Retina (tissue), 1 donor: Measurements from ENCODE around the gene DAND5.
"Not testable (repeated sequence)": the region's sequence is repeated elsewhere in the genome, so short reads cannot be mapped to it uniquely, and the experiment has no call there.

Experiments
- DNase-seq: peaks from one replicate; pipeline ENCODE4 v3.0.0-alpha.2; 2016

Gene DAND5

GRCh38 chr19:12967907-12968306, 1.5 kb upstream of the DAND5 start:
- no peak for DNase-seq

- DNase-seq = no peak
Observed at GRCh38 chr19:12970070-12970820, 869 bp downstream of the DAND5 start.

GRCh38 chr19:12973236-12973635, 3.9 kb downstream of the DAND5 start:
- DNase-seq = no peak

- DNase-seq = no peak
Observed at GRCh38 chr19:12974301-12975220, 5.2 kb downstream of the DAND5 start.

- DNase-seq = no peak
Observed at GRCh38 chr19:12975221-12975741, 5.9 kb downstream of the DAND5 start.

GRCh38 chr19:12976109-12976508, 6.7 kb downstream of the DAND5 start:
- not testable (repeated sequence) for DNase-seq

GRCh38 chr19:12979974-12980373, 10.6 kb downstream of the DAND5 start:
- no peak for DNase-seq

- no peak for DNase-seq
Observed at GRCh38 chr19:12982648-12983047, 13.3 kb downstream of the DAND5 start.

GRCh38 chr19:12983091-12983490, 13.7 kb downstream of the DAND5 start:
- no peak for DNase-seq

- peak; percentile 94 for DNase-seq
Observed at GRCh38 chr19:12983542-12984142, 14.3 kb downstream of the DAND5 start.

- peak; percentile 25 for DNase-seq
Observed at GRCh38 chr19:12984143-12984627, 14.8 kb downstream of the DAND5 start.

GRCh38 chr19:12984683-12985048, 15.3 kb downstream of the DAND5 start:
- DNase-seq = peak; percentile 40

- DNase-seq = peak; percentile 62
Observed at GRCh38 chr19:12985049-12985776, 15.8 kb downstream of the DAND5 start.

- DNase-seq = no peak
Observed at GRCh38 chr19:12986726-12987125, 17.4 kb downstream of the DAND5 start.

- DNase-seq = no peak
Observed at GRCh38 chr19:12987190-12987589, 17.8 kb downstream of the DAND5 start.

GRCh38 chr19:12987781-12988180, 18.4 kb downstream of the DAND5 start:
- DNase-seq = no peak

GRCh38 chr19:12990431-12990830, 21.1 kb downstream of the DAND5 start:
- DNase-seq = no peak

GRCh38 chr19:12990853-12991252, 21.5 kb downstream of the DAND5 start:
- DNase-seq = no peak

- DNase-seq = no peak
Observed at GRCh38 chr19:12991296-12991695, 21.9 kb downstream of the DAND5 start.

GRCh38 chr19:12992729-12993128, 23.4 kb downstream of the DAND5 start:
- DNase-seq = no peak

- DNase-seq = no peak
Observed at GRCh38 chr19:12993562-12993961, 24.2 kb downstream of the DAND5 start.
